Superior temporal gyrus (tissue), 1 donor: ENCODE data around the gene NALCN.

Experiments
- DNase-seq: peaks from one replicate; pipeline ENCODE4 v3.0.0-alpha.2; 2016; ENCODE audit errors: extremely low spot score

The NALCN gene

DNA sequence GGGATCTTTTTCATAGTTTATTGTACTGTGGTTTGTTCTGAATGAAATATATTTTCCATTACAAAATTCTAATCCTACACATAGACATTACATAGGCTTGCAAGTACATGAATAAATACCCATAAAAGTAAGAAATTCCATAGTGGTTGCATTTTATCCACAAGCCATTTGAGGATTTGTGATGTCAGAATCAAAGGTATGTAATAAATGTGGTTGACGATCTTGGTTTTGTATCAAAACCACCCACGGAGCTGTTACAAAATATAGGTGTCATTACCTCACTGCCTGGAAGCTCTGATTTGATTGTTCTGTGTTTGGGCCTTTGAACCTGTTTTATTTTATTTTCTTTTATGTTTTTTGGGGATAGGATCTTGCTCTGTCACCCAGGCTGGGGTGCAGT lies 125.1 kb downstream of the NALCN start:
- no peak for DNase-seq

DNA sequence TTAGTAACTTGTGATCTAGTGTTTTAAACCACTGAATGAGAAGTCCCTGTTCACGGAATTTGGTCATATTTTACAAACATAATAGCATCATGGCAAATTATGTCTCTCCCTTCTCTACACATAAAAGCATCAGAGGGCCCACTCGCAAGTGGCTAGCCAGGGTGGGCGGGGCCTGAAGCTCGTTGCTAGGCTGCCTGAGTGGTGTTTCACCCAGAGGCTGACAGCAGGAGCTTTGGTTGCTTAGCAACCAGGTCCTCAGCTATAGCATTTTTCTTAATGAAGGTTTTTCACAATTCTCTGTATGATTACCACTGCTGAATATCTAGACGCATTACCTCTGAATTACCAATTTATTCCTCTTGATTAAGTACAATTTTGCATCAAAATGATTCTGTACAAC lies 126.5 kb downstream of the NALCN start:
- peak; percentile 63 for DNase-seq

- no peak for DNase-seq
Observed at GRCh38 chr13:101283782-101284181, 132.5 kb downstream of the NALCN start.

DNA sequence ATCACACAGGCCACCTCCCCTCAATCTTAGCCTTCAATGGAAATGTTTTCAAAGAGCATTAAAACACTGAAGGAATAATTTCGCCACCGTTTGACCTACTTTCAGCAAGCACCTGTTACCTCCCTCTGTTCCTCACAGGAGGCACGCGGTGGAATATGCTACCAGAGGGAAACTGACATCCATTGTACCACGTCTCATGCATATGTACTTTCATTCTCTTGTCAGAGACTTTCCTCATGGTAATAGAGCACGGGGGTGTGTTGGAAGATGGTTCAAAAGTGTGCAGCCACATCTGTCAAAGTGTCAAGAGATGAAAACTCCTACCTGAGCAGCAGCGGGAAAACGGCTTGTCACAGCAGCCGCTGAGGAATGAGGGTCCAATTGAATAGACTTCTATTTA lies 143.4 kb downstream of the NALCN start:
- no peak for DNase-seq

GRCh38 chr13:101271681-101272245 lies 144.5 kb downstream of the NALCN start:
- DNase-seq, result no peak

DNA sequence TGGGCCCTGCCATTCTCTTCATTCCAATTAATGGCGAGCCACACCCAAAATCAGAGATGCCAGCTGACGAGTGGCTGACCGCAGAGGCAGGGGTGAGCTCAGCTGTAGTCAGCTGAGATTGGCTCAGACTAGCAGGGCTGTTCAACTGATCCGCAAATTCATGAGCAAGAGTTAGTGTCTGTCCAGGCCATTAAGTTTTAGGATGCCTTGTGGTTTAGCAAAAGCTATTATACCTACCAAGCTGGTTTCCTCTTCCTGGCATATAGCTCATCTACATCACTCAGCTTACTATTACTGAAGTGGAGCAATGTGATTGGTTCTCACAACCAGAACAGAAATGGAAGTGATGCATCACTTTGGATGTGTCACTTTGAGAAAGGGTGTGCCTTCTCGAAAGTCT lies 148.7 kb downstream of the NALCN start:
- DNase-seq, result no peak

GRCh38 chr13:101265934-101266333 lies 150.4 kb downstream of the NALCN start:
- no peak for DNase-seq

GRCh38 chr13:101264931-101265330 lies 151.4 kb downstream of the NALCN start:
- no peak for DNase-seq

DNA sequence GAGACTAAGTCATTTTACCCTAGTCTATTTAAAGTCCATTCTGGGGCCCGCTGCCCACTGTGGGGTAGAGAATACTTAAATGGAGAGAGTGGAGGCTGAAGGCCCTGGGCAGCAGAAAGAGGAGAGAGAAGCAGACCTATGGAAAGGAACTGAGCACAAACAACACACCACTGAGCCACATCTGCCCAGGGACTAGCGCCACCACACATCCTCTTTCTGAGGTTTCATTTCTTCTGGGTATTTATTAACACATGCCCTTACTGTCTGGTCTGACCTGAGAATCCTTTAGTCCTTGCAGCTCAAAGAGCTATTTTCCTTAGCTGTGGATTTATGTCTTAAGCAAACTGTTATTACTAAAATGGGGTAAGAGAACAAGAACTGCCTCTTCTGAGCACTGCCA lies 154.0 kb downstream of the NALCN start:
- DNase-seq, result no peak

GRCh38 chr13:101258509-101258908 lies 157.8 kb downstream of the NALCN start:
- DNase-seq, result no peak

DNA sequence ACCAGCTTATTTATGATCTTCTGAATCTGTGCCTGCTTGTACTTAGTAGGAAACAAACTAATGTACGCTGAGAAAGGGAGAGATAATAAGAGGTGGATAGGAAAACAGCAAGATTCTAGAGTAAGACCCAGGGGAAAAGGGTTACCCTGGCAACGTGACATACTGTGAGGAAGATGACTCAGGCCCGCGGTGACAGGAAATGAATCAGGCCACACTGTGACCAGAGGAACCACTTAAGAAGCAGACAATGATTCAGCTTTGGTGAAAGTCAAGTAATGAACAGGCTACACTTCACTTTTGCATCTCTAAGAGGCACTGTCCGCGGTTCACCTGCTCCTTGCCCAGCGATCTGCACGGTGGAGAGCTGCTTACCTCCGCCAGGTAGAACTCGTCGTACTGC lies 158.2 kb downstream of the NALCN start:
- DNase-seq, result no peak

DNA sequence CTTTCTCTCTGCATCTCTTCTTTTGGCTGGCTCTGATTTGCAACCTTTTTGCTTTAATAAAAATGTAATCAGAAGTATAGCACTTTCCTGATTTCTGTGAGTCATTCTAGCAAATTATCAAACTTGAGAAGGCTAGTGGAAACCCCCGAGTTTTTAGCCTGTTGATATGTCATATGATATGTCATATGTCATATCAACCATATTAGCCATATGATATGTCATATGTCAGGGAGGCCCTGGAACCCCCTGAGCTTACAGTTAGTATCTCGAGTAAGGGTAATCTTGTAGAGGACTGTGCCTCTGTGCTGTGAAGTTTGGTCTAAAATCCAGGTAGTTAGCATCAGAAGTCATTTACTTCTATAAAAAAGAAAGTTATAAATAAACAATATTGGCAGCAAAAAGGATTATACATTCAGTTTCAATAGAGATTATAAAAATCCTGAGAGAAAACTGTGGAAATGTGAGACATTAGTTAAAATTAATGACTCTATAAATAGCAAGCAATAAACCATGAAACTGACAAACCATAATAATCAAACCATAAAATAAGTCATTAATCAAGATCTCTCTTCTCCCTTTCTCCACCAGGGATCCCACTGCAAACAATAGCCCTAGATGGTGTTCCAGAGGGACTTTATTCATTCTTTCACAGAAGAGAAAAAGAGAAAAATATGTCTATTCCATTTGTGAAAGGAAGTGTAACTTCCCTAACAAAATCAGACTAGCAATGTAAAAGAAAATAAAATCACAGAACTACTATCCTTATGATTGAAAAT lies 167.4 kb downstream of the NALCN start:
- DNase-seq, result no peak

DNA sequence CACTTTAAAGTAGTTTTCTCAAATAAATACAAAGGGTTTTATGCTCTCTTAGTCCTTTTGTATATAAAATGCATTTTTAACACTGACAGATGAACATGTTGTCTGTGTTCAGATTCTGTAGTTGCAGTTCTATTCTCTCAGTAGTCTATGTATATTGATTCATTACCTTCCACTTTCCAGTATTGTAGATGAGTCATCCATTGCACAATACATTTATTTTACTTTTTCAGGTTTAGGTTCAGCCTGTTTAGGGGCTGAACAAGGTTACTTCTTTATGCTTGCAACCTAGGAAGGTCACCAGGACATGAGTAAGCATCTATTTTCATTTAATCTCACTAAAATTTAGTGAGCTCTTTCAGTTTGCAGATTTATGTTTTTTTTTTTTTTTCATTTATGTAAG lies 173.6 kb downstream of the NALCN start:
- DNase-seq, result no peak

DNA sequence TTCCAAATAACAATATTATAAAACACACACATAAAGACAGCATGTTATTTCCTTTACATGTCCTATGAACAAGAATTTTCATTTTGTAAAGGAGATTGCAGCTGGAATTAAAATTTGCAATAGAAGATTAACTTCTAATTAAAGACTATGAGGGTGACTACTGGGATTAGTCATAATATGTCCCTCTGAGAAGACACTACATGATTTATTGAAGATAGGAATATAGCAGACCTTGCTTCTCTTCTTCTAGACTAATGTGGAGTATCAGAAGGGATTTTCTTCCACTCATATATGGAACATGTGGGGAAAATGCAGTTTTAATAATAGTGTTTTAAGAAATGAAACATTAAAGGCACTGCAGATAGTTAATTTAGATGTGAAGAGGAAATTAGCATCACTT lies 177.8 kb downstream of the NALCN start:
- no peak for DNase-seq

DNA sequence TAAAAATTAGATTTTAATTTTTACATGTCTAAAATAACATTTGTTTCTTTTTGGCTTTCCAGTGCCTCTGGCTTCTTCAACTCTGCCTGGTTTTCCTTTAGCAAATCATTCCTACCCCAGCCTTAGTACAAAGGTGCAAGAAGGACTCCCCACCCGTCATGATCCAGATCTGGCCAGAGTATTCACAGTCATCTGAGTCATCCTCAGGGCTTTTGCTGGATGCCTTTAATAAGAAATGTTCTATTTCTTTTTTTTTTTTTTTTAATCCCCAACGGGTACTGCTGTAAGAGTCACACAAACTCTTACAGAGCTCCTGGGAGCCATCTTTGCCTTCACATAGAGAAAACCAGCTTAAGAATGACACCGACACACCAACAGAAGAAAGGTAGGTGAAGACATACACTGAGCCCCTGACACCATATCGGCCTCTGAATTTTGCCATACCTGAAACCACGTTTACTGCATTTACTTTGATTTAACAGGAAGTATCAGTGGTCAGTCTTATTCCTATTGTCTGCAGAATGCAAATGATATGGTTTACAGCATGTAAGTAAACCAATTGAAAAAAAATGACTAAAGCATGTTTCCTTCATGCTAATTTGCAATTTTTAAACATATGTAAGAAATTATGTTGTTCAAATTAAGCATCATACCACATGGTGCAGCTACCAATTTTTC lies 184.4 kb downstream of the NALCN start:
- DNase-seq, result no peak

DNA sequence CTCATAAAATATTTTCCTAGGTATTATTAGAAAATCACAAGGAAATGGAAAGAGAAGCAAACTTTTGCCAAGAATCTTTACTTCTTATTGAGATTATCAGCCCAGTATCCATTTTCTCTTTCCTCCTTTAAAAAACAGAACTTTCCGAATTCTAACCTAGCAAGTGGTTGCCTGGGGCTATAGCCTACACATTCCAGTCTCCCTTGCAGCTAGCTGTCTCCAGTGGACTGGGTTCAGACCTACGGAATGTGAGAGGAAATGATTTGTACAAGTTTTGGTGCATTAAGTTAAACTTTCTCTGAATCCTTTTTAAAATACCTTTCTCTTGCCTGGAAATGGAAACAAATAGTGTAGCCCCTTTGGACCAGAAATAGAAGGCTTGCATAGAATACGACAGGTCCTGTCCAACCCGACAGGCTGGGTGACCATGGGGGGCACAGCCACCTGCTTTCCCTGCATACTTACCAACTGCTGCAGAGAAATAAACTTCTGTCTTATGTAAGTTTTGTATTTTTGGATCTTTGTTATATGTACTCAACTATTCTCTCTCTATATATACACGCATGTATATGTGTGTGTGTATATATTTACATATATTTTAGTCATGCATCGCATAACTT lies 185.9 kb downstream of the NALCN start:
- DNase-seq, result no peak

GRCh38 chr13:101219609-101220265 lies 196.6 kb downstream of the NALCN start:
- no peak for DNase-seq

- DNase-seq, result no peak
Observed at GRCh38 chr13:101218484-101218883, 197.8 kb downstream of the NALCN start.

GRCh38 chr13:101217086-101217485 lies 199.2 kb downstream of the NALCN start:
- DNase-seq, result peak; percentile 33

GRCh38 chr13:101211261-101211660 lies 205.0 kb downstream of the NALCN start:
- no peak for DNase-seq

- DNase-seq, result no peak
Observed at GRCh38 chr13:101210774-101211173, 205.5 kb downstream of the NALCN start.

GRCh38 chr13:101209206-101209893 lies 207.0 kb downstream of the NALCN start:
- no peak for DNase-seq
